Tibial nerve (tissue), 4 donors: Measurements from ENCODE around the gene RAB3A.

Experiments used
- EP300 ChIP-seq, 2 donors: sonication (generic); formaldehyde crosslinking; IDR thresholded peaks; one replicate each; pipeline ENCODE4 v1.6.1; 2017; ENCODE audit warnings: antibody characterized with exemption in 2 of 2, mild to moderate bottlenecking in 1 of 2
- TF ChIP-seq, protein P1 (sequence below), 5 experiments: fragments of 200-600 bp in 3 of 5; fragments of 450-650 bp in 2 of 5; sonication (generic) in 3 of 5; IDR thresholded peaks; one replicate each; pipeline ENCODE4 v1.5.1; 2016 to 2019; ENCODE audit warnings: antibody characterized with exemption in 5 of 5, mild to moderate bottlenecking in 3 of 5, moderate library complexity in 2 of 5

DNA sequence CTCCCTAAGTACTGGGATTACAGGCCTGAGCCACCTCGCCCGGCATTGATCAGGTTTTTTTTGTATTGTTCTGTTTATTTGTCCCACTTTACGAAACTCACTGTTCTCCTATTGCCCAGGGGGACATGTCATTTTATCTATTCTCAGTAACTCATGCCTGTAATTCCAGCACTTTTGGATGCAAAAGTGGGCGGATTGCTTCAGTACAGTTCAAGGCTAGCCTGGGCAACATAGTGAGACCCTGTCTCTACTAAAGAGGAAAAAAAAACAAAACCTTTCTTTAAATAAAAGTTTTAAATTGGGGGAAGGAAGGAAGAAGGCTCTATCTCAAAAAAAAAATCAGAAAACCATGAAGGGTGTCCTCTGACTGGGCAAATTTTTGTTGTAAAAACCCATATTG is 13.6 kb downstream of the RAB3A start:
- TF ChIP-seq, protein P1, sequence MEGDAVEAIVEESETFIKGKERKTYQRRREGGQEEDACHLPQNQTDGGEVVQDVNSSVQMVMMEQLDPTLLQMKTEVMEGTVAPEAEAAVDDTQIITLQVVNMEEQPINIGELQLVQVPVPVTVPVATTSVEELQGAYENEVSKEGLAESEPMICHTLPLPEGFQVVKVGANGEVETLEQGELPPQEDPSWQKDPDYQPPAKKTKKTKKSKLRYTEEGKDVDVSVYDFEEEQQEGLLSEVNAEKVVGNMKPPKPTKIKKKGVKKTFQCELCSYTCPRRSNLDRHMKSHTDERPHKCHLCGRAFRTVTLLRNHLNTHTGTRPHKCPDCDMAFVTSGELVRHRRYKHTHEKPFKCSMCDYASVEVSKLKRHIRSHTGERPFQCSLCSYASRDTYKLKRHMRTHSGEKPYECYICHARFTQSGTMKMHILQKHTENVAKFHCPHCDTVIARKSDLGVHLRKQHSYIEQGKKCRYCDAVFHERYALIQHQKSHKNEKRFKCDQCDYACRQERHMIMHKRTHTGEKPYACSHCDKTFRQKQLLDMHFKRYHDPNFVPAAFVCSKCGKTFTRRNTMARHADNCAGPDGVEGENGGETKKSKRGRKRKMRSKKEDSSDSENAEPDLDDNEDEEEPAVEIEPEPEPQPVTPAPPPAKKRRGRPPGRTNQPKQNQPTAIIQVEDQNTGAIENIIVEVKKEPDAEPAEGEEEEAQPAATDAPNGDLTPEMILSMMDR (IDR thresholded peaks at IDR 0.05) = no peak
- TF ChIP-seq EP300 (IDR thresholded peaks at IDR 0.05) = no peak
